B cell (primary cell): ENCODE results near the gene TMOD1. TPM values are rescaled to one million over a fixed set of nuclear protein-coding genes. Genes with fewer than 3 reads are reported as not detected.

Source experiments
- ATAC-seq: fragments of 200-7000 bp; cut with Tn5 transposase; one replicate; pipeline ENCODE4 v1.10.0; 2021; ENCODE audit warnings: low read depth, mild to moderate bottlenecking, moderate number of reproducible peaks, moderate library complexity
- CTCF ChIA-PET: fragments of 350-600 bp; sonication (Branson Sonifier 250); formaldehyde crosslinking; loops from one replicate; lab custom pipeline; 2021; ENCODE audit warnings: antibody characterized with exemption, inconsistent platforms; lab: Charles Lee
- POLR2A ChIA-PET: fragments of 350-600 bp; sonication (Branson Sonifier 250); formaldehyde crosslinking; loops from one replicate; lab custom pipeline; 2021; ENCODE audit warnings: antibody characterized with exemption; lab: Charles Lee
- DNase-seq: peaks from one replicate; pipeline ENCODE4 v3.0.0; 2013
- H2AFZ ChIP-seq: 2 replicates; pipeline ENCODE4 v1.6.1; 2012; ENCODE audit warnings: mild to moderate bottlenecking, low read depth, low read length; ENCODE audit not compliant: insufficient read depth, poor library complexity, severe bottlenecking
- H3K27ac ChIP-seq, 2 donors: 1 replicate in 1 of 2; 2 replicates in 1 of 2; pipeline ENCODE4 v1.5.1; 2012 to 2013; ENCODE audit warnings: low read length in 2 of 2, mild to moderate bottlenecking in 2 of 2, moderate library complexity in 1 of 2
- H3K27me3 ChIP-seq, 4 experiments: fragments of 200-600 bp in 1 of 4; sonication (generic) in 1 of 4; replicated peaks in 1 of 4; 1 replicate in 2 of 4; 2 replicates in 2 of 4; pipeline versions ENCODE4 v1.6.1 to v1.7.0; 2013 to 2016; ENCODE audit warnings: low read length in 3 of 4, mild to moderate bottlenecking in 2 of 4, mixed read lengths in 1 of 4, moderate library complexity in 1 of 4; ENCODE audit not compliant: insufficient read depth in 4 of 4, control insufficient read depth in 3 of 4; ENCODE audit errors: control extremely low read depth in 1 of 4
- H3K36me3 ChIP-seq, 2 experiments: replicated peaks in 1 of 2; 1 replicate in 1 of 2; 2 replicates in 1 of 2; pipeline versions ENCODE4 v1.6.1 to v1.7.1; 2013; ENCODE audit warnings: low read length in 1 of 2; ENCODE audit not compliant: insufficient read depth in 2 of 2, control insufficient read depth in 1 of 2; ENCODE audit errors: control extremely low read depth in 1 of 2, extremely low read depth in 1 of 2
- H3K4me1 ChIP-seq, 2 donors: fragments of 200-600 bp in 1 of 2; sonication (generic) in 1 of 2; 1 replicate in 1 of 2; 2 replicates in 1 of 2; pipeline versions ENCODE4 v1.5.1 to v1.6.1; 2013 to 2017; ENCODE audit warnings: low read length in 2 of 2; ENCODE audit not compliant: control insufficient read depth in 2 of 2, insufficient read depth in 2 of 2
- H3K4me2 ChIP-seq: replicated peaks from 2 replicates; pipeline ENCODE3; 2012; ENCODE audit warnings: mild to moderate bottlenecking, low read depth, low read length; ENCODE audit not compliant: poor library complexity, severe bottlenecking
- H3K4me3 ChIP-seq, 5 experiments: fragments of 200-600 bp in 1 of 5; sonication (generic) in 1 of 5; 1 replicate in 3 of 5; 2 replicates in 2 of 5; pipeline versions ENCODE4 v1.5.1 to v1.7.0; 2011 to 2016; ENCODE audit warnings: low read length in 4 of 5, mild to moderate bottlenecking in 4 of 5, low read depth in 2 of 5, control low read depth in 1 of 5, moderate library complexity in 1 of 5; ENCODE audit not compliant: insufficient read depth in 1 of 5; ENCODE audit errors: control extremely low read depth in 1 of 5, extremely low read depth in 1 of 5
- H3K79me2 ChIP-seq: fragments of 200-600 bp; sonication (generic); one replicate; pipeline ENCODE4 v1.6.0; 2016; ENCODE audit warnings: low read length; ENCODE audit not compliant: control insufficient read depth, insufficient read depth
- H3K9ac ChIP-seq: fragments of 200-600 bp; sonication (generic); 2 replicates; pipeline ENCODE4 v1.6.1; 2017; ENCODE audit warnings: mild to moderate bottlenecking, low read length, moderate library complexity
- H3K9me3 ChIP-seq, 3 donors: one replicate each; pipeline versions ENCODE4 v1.6.1 to v1.7.1; 2013; ENCODE audit warnings: low read length in 2 of 3; ENCODE audit not compliant: control insufficient read depth in 2 of 3, insufficient read depth in 1 of 3; ENCODE audit errors: control extremely low read depth in 1 of 3
- H4K20me1 ChIP-seq: 2 replicates; pipeline ENCODE4 v1.6.0; 2012; ENCODE audit warnings: mild to moderate bottlenecking, low read length; ENCODE audit not compliant: insufficient read depth, control insufficient read depth, poor library complexity, severe bottlenecking
- H3K27ac Mint-ChIP-seq: one replicate; pipeline ENCODE4 v1.8.0; 2021; ENCODE audit warnings: mixed read lengths
- H3K27me3 Mint-ChIP-seq: one replicate; pipeline ENCODE4 v1.8.0; 2021; ENCODE audit warnings: mixed read lengths
- H3K4me1 Mint-ChIP-seq: one replicate; pipeline ENCODE4 v1.8.0; 2021; ENCODE audit warnings: mixed read lengths
- H3K4me3 Mint-ChIP-seq: one replicate; pipeline ENCODE4 v1.8.0; 2021; ENCODE audit warnings: mixed read lengths
- H3K9me3 Mint-ChIP-seq: one replicate; pipeline ENCODE4 v1.8.0; 2022; ENCODE audit warnings: mixed read lengths; ENCODE audit not compliant: insufficient read depth
- EZH2 ChIP-seq: IDR thresholded peaks from 2 replicates; pipeline ENCODE4 v1.6.1; 2012; ENCODE audit warnings: borderline replicate concordance, low read depth, mild to moderate bottlenecking, moderate library complexity, low read length; ENCODE audit not compliant: insufficient read depth, poor library complexity, severe bottlenecking
- WGBS: methylation state at CpG from one replicate; pipeline ENCODE4 v1.1.5; 2013; ENCODE audit warnings: missing lambda C conversion rate; ENCODE audit not compliant: insufficient coverage; 5-methylcytosine and 5-hydroxymethylcytosine counted together
- intact Hi-C: fragments of 100-400 bp; cut with micrococcal nuclease; formaldehyde crosslinking; loops from one replicate; pipeline ENCODE4 v1.10.0; 2022
- polyA plus RNA-seq: library from polyadenylated mRNA; depleted of rRNA; stranded (reverse); fragments of >200 nt; gene quantifications from 2 replicates; pipeline ENCODE4 v1.2.3, GENCODE V29; 2012
- total RNA-seq, 2 donors: library from RNA; stranded (reverse); fragments of 120-200 nt in 1 of 2; gene quantifications; 1 replicate in 1 of 2; 2 replicates in 1 of 2; pipeline versions ENCODE4 v1.2.3 to v1.2.4, GENCODE V29; 2013 to 2022
- TF ChIP-seq, protein P1 (sequence below): fragments of 200-600 bp; IDR thresholded peaks from one replicate; pipeline ENCODE4 v1.8.0; 2022; ENCODE audit warnings: antibody characterized with exemption, mild to moderate bottlenecking

TMOD1 gene
- total and polyA plus RNA-seq, 2 donors (not counting 1 experiment from before 2014, with no cell fraction given): 0.30 to 2.5 TPM

DNA sequence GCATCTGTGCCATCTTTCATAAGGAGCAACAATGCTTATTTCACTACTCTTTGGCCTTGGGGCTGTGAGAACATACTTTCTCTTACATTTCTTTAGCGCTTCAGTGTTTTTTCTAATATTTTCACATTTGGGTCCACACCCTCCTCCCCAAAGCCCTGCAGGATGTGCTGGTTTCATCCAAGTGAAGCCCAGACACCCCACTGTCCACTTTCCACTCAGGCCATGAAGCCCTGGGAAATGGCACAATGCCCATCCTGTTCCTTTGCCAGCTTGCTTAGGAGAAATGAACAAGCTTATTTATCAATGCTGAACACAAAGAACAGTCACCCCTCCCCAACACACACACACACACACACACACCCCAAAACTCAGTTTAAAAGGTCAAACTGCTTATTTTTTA lies 17.3 kb upstream of the TMOD1 start:
- ATAC-seq: no peak
- no peaks in the 10 kb centered on the region for H3K4me1 Mint-ChIP-seq
- CTCF ChIA-PET: no interaction called here
- no peaks in the 10 kb centered on the region for H3K27me3 Mint-ChIP-seq
- intact Hi-C loops: no loop called here
- no peak overlapping the region for H3K4me3 Mint-ChIP-seq
- Histone ChIP-seq H3K27me3 (no peaks in the 10 kb centered on the region), H3K4me1 (no peaks in the 10 kb centered on the region), H4K20me1 (no peaks in the 10 kb centered on the region), H3K4me3 (no peak overlapping the region), H3K9me3 (peaks cover 0 to 7% (median 4%) of the 10 kb centered on the region in 3 donors), H3K79me2 (no peaks in the 10 kb centered on the region), H3K9ac (no peak overlapping the region), H3K27ac (no peak overlapping the region), H3K4me2 (no peak overlapping the region), H3K36me3 (peaks cover 4 to 50% of the 10 kb centered on the region in 2 experiments), H2AFZ (no peak overlapping the region)
- 100% methylated on average over 1 of the region's 1 CpG for WGBS
- DNase-seq: no peak
- H3K9me3 Mint-ChIP-seq: no peaks in the 10 kb centered on the region
- no peak overlapping the region for H3K27ac Mint-ChIP-seq
- POLR2A ChIA-PET: no interaction called here
- TF ChIP-seq EZH2: no peak
- TF ChIP-seq, protein P1, sequence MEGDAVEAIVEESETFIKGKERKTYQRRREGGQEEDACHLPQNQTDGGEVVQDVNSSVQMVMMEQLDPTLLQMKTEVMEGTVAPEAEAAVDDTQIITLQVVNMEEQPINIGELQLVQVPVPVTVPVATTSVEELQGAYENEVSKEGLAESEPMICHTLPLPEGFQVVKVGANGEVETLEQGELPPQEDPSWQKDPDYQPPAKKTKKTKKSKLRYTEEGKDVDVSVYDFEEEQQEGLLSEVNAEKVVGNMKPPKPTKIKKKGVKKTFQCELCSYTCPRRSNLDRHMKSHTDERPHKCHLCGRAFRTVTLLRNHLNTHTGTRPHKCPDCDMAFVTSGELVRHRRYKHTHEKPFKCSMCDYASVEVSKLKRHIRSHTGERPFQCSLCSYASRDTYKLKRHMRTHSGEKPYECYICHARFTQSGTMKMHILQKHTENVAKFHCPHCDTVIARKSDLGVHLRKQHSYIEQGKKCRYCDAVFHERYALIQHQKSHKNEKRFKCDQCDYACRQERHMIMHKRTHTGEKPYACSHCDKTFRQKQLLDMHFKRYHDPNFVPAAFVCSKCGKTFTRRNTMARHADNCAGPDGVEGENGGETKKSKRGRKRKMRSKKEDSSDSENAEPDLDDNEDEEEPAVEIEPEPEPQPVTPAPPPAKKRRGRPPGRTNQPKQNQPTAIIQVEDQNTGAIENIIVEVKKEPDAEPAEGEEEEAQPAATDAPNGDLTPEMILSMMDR: no peak

DNA sequence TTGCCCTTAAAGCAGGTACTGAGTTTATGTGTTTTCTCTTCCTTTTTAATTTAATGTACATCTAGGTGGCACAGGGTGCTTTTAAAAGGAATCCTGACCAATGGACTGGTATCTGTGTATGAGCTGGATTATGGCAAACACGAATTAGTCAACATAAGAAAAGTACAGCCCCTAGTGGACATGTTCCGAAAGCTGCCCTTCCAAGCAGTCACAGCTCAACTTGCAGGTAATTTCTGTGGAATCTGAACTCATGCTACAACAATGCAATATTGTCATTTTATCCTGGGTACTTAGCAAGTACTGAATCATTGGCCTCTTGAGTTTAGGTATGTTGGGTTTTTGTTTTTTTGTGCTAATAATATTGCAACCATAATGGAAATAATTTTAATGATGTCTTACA lies 14.4 kb upstream of the TMOD1 start:
- intact Hi-C loops: no loop called here

More for the DNA sequence above, 14.4 kb upstream of the TMOD1 start:
- no peaks in the 10 kb centered on the region for H3K79me2 ChIP-seq
- ChIA-PET CTCF (interaction anchor here (1.4 to 1.7 kb wide), 2 partner anchors 14 to 112 kb away, joined by 3 to 5 read pairs; partner anchors contain the start of gene TMOD1), POLR2A (no interaction called here)
- H3K27ac Mint-ChIP-seq: no peak overlapping the region
- peaks cover 2 to 42% of the 10 kb centered on the region in 2 experiments for H3K36me3 ChIP-seq
- ATAC-seq (no peak), DNase-seq (no peak)
- no peaks in the 10 kb centered on the region for H3K27me3 ChIP-seq
- peaks cover 0 to 6% (median 4%) of the 10 kb centered on the region in 3 donors for H3K9me3 ChIP-seq
- no peak overlapping the region for H3K4me2 ChIP-seq
- H3K4me3 ChIP-seq: no peak overlapping the region
- H4K20me1 ChIP-seq: no peaks in the 10 kb centered on the region
- no peak overlapping the region for H3K9ac ChIP-seq
- H3K9me3 Mint-ChIP-seq: no peaks in the 10 kb centered on the region
- no peaks in the 10 kb centered on the region for H3K4me1 Mint-ChIP-seq
- H3K27ac ChIP-seq: no peak overlapping the region
- no peak overlapping the region for H3K4me3 Mint-ChIP-seq
- 90% methylated on average over 2 of the region's 2 CpGs for WGBS
- TF ChIP-seq EZH2: no peak
- TF ChIP-seq, protein P1: no peak
- no peak overlapping the region for H2AFZ ChIP-seq
- H3K4me1 ChIP-seq: no peaks in the 10 kb centered on the region
- no peaks in the 10 kb centered on the region for H3K27me3 Mint-ChIP-seq
